Heart right ventricle (tissue), 16 donors: ENCODE data around the gene MDM1. TPM values are rescaled to one million over a fixed set of nuclear protein-coding genes. Genes with fewer than 3 reads are reported as not detected.
A peak's percentile ranks its signal among the peaks of the same experiment; 100 is the strongest.

ENCODE experiments used
- ATAC-seq, 8 donors: fragments of 200-7000 bp; cut with Tn5 transposase; one replicate each; pipeline ENCODE4 v1.9.1; 2020; ENCODE audit warnings: mild to moderate bottlenecking in 8 of 8, moderate library complexity in 8 of 8, moderate number of reproducible peaks in 1 of 8
- DNase-seq, 2 donors: peaks; one replicate each; pipeline ENCODE4 v3.0.0-alpha.2; 2020
- H3K27ac ChIP-seq, 10 donors: fragments of 200-600 bp; sonication (generic) in 2 of 10; one replicate each; pipeline versions ENCODE4 v1.5.0 to v1.8.0; 2020 to 2022; ENCODE audit warnings: mild to moderate bottlenecking in 3 of 10
- H3K27me3 ChIP-seq, 7 donors: fragments of 200-600 bp; one replicate each; pipeline ENCODE4 v1.8.0; 2021 to 2022; ENCODE audit warnings: mild to moderate bottlenecking in 2 of 7
- H3K36me3 ChIP-seq, 9 donors: fragments of 200-600 bp; sonication (generic) in 1 of 9; one replicate each; pipeline versions ENCODE4 v1.5.0 to v1.8.0; 2020 to 2022; ENCODE audit warnings: mild to moderate bottlenecking in 2 of 9
- H3K4me1 ChIP-seq, 9 donors: fragments of 200-600 bp; sonication (generic) in 1 of 9; one replicate each; pipeline versions ENCODE4 v1.5.0 to v1.8.0; 2020 to 2022; ENCODE audit warnings: mild to moderate bottlenecking in 4 of 9
- H3K4me3 ChIP-seq, 10 donors: fragments of 200-600 bp; sonication (generic) in 2 of 10; one replicate each; pipeline versions ENCODE4 v1.5.0 to v1.8.0; 2020 to 2022; ENCODE audit warnings: mild to moderate bottlenecking in 7 of 10, moderate library complexity in 2 of 10
- H3K9me3 ChIP-seq, 11 donors: fragments of 200-600 bp in 10 of 11; sonication (generic) in 2 of 11; one replicate each; pipeline versions ENCODE4 v1.5.0 to v1.8.0; 2013 to 2022; ENCODE audit warnings: mild to moderate bottlenecking in 2 of 11, control low read depth in 1 of 11, moderate library complexity in 1 of 11
- WGBS, 2 donors: extraction: QIAGEN DNeasy Blood & Tissue Kit; methylation state at CpG; one replicate each; pipeline ENCODE4 v1.1.7; 2013; ENCODE audit warnings: inconsistent platforms in 1 of 2; 5-methylcytosine and 5-hydroxymethylcytosine counted together
- intact Hi-C, 10 donors: fragments of 100-400 bp; cut with DNase I; formaldehyde crosslinking; loops; one replicate each; pipeline versions ENCODE4 v1.11.1 to v1.14.2; 2022
- polyA plus RNA-seq, 2 donors: library from polyadenylated mRNA; stranded (reverse); fragments of 200-250 nt; gene quantifications; one replicate each; pipeline ENCODE4 v1.2.3, GENCODE V29; 2013
- total RNA-seq, 10 donors: library from RNA; stranded (reverse); fragmentation: NEBNext Ultra II Directional in 3 of 10; extraction: Animal tissue kit (Norgen Biotek cat#: 25700) in 3 of 10; gene quantifications; one replicate each; pipeline versions ENCODE4 v1.2.1 to v1.2.4, GENCODE V29; 2021 to 2023
- TF ChIP-seq, protein P1 (sequence below), 9 donors: fragments of 200-600 bp; sonication (generic) in 2 of 9; IDR thresholded peaks; one replicate each; pipeline versions ENCODE4 v1.5.0 to v1.8.0; 2021 to 2022; ENCODE audit warnings: antibody characterized with exemption in 9 of 9, mild to moderate bottlenecking in 5 of 9, moderate library complexity in 1 of 9
- donor health status: Arrhythmogenic right ventricular cardiomyopathy.
- donor health status: ischemic (EF 13 %, LVEDD 7.1; RV severe dilation, severe dysfunction).
- donor health status: healthy with polysubstance abuse.
- donor health status: DM: no; HTN: yes; CAD: no.
- donor health status: DM: no; HTN: no; CAD: no.
- donor health status: ischemic (EF 25% LVEDD 6.9; RV normal size, moderate dysfunction).
- donor health status: ischemic (EF 25% LVEDD 5.7; RV mildly dilated, moderate dysfunction).
- donor health status: healthy.
- donor health status: DM: yes; HTN: yes; CAD: no.
- donor health status: Ischemic cardiomyopathy.
- donor health status: ischemic (EF 35%, LVEDD 5.7; RV mildly dilated, moderate dysfunction).
- donor health status: nonischemic (EF 11% LVEDD 7.7; RV severe dilation, severe dysfunction).
- donor health status: DM: yes; HTN: yes; CAD: no.
- donor health status: PGD.
- donor health status: ischemic (EF 29% LVEDD 5.4; RV normal size, mild dysfunction).
- donor health status: nonischemic (EF 23%, LVEDD 6.1; RV moderate dilation, normal function).

MDM1 gene
- total and polyA plus RNA-seq, 12 donors: 3.3 to 11.8 (median 6.2) TPM

DNA sequence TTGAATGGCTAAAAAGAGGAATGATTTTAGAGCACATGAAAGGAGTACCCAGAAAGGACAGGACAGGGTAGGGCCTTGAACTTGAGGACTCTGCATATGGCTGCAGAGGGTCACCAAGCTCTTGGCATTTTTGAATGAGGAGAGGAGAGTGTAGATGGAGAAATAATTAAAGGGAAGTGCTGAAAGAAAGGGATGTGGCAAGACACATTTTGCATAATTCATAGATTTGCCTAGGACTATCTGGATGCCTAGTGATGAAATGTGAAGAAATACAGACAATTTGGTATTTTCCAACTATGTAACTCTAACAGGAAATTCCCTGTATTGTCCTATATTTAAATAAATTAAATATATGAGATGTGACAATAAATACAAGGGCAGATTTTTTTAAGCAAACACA, 27.5 kb upstream of the MDM1 start:
- no peak for ATAC-seq
- no peak overlapping the region for H3K4me3 ChIP-seq
- TF ChIP-seq, protein P1, sequence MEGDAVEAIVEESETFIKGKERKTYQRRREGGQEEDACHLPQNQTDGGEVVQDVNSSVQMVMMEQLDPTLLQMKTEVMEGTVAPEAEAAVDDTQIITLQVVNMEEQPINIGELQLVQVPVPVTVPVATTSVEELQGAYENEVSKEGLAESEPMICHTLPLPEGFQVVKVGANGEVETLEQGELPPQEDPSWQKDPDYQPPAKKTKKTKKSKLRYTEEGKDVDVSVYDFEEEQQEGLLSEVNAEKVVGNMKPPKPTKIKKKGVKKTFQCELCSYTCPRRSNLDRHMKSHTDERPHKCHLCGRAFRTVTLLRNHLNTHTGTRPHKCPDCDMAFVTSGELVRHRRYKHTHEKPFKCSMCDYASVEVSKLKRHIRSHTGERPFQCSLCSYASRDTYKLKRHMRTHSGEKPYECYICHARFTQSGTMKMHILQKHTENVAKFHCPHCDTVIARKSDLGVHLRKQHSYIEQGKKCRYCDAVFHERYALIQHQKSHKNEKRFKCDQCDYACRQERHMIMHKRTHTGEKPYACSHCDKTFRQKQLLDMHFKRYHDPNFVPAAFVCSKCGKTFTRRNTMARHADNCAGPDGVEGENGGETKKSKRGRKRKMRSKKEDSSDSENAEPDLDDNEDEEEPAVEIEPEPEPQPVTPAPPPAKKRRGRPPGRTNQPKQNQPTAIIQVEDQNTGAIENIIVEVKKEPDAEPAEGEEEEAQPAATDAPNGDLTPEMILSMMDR (IDR thresholded peaks at IDR 0.05): no peak
- H3K36me3 ChIP-seq: no peaks in the 10 kb centered on the region
- no peak for DNase-seq
- intact Hi-C loops: loop anchor here (2.0 to 10.0 kb wide), 12 partner anchors 95 to 328 kb away; partner anchors contain the start of genes NUP107 (in 9 of the 10) and RAP1B (in 7 of the 10)
- peak overlapping the region in 1 of 10 donors; percentile 64 for H3K27ac ChIP-seq
- no peaks in the 10 kb centered on the region for H3K27me3 ChIP-seq
- H3K9me3 ChIP-seq: no peaks in the 10 kb centered on the region
- H3K4me1 ChIP-seq: peaks cover 0 to 40% (median 20%) of the 10 kb centered on the region in 9 donors

DNA sequence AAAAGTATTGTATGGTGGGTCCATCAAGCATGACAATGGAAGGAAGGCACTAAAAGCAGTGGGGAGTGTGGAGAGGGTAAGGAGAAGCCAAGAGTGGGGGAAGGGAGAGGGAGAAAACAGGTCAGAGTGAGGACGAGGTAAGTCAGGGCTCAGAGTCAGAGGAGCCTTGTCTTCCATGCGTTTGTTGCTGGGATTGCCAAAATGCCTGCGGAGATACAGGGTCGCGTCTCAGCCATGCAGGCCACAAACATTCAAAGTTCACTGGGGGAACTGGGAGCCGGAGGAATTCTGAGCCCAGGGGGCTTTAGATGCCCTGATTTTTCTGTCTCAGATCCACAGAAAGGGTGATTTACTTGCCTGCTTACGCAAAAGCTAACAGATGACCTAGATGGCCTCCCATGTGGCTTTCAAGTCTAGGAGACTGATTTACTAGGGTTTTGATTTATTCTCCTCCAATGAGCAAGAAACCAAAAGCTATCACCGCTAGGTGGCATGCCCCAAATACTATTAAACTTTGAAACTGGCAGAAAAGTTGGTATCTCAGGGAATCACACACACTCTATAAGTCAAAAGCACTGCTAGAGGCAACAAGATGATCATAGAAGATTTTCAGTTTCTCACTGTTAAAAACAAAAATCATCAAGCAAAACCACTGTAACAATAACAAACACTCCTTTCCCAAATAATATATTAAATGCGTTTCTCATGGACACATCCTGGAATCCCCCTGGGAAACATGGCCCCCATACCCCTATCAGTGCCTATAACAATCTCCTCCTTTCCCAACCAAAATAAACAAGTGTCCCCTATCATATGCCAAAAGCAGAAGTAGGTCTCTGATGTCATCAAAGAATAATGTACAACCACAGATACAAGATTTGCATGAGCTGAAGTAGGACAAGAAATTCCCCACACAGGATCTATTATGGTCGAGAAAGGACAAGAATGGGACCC, 26.6 kb upstream of the MDM1 start:
- DNase-seq: peak in 1 of 2 donors; percentile 79
- peak; percentile 65 to 92 (median 87) for ATAC-seq
- no peaks in the 10 kb centered on the region for H3K9me3 ChIP-seq
- peak overlapping the region in 1 of 10 donors; percentile 64 for H3K27ac ChIP-seq
- H3K36me3 ChIP-seq: no peaks in the 10 kb centered on the region
- no peaks in the 10 kb centered on the region for H3K27me3 ChIP-seq
- TF ChIP-seq, protein P1 (IDR thresholded peaks at IDR 0.05): peak; percentile 56 to 78 (median 74)
- intact Hi-C loops: loop anchor here (2.0 to 10.0 kb wide), 7 partner anchors 252 to 328 kb away; partner anchors contain the start of genes NUP107 (in 7 of the 10) and RAP1B (in 3 of the 10)
- no peak overlapping the region for H3K4me3 ChIP-seq
- 44% methylated on average over 10 of the region's 10 CpGs for WGBS, 2 donors
- H3K4me1 ChIP-seq: peaks cover 0 to 31% (median 13%) of the 10 kb centered on the region in 9 donors

DNA sequence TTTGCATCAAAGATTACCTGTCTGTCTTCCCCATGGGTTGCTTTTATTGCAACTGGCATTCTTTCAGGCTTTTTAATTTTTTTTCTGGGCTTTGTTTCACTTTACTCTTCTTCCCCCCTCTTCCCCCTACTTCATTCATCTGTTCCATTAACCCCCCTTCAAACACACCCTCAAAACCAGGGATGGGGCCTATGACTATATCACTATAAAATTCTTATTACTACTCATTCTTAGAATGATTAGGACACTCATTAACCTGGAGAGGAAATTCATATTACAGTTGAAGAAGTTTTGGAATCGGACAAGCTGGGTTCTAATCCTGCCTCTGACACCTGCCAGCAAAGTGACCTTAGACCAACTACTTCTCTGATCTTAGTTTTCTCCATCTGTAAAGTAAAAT, 24.8 kb upstream of the MDM1 start:
- H3K27ac ChIP-seq: no peak overlapping the region
- intact Hi-C loops: loop anchor here in 8 of 10 donors (5.0 to 10.0 kb wide), 5 partner anchors 258 to 330 kb away; partner anchors contain the start of genes NUP107 (in 4 of the 8) and RAP1B (in 2 of the 8)
- DNase-seq (no peak), ATAC-seq (no peak)
- no peak overlapping the region for H3K4me3 ChIP-seq
- no peaks in the 10 kb centered on the region for H3K27me3 ChIP-seq
- WGBS, 2 donors: 87 to 92% methylated on average over 1 of the region's 1 CpG
- peaks cover 0 to 25% (median 9%) of the 10 kb centered on the region in 9 donors for H3K4me1 ChIP-seq
- TF ChIP-seq, protein P1 (IDR thresholded peaks at IDR 0.05): no peak
- H3K36me3 ChIP-seq: no peaks in the 10 kb centered on the region
- no peaks in the 10 kb centered on the region for H3K9me3 ChIP-seq

DNA sequence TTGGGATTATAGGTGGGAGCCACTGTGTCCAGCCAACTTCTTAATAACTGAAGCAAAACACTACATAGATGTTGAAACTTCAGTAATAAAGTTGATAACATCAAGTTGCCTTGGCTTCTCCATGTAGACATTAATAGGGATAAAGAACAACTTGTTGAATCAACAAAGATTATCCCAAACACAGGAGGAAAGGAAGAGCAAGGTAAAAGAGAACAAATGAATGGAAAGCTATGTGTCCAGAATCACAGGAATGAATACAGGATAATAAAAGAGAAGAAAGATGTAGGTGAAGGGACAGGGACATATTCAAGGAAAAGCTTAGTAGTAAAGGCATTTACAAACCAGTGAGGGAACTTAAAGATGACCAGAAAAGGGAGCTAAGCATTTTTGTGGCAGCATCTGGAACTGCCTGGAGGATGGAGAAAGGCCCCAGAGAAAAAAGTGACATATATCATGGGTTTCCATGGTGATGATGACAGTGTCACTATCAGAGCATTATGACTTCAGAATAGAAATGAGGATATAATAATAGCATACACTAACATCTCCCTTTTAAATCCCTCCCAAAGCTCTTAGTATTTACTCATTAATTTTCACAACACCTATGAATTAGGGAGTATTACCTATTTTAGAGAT, 24.0 kb upstream of the MDM1 start:
- DNase-seq (no peak), ATAC-seq (no peak)
- no peak overlapping the region for H3K27ac ChIP-seq
- no peak overlapping the region for H3K4me3 ChIP-seq
- TF ChIP-seq, protein P1 (IDR thresholded peaks at IDR 0.05): no peak
- intact Hi-C loops: loop anchor here in 8 of 10 donors (5.0 to 10.0 kb wide), 5 partner anchors 259 to 331 kb away; partner anchors contain the start of genes NUP107 (in 4 of the 8) and RAP1B (in 2 of the 8)
- H3K4me1 ChIP-seq: peaks cover 0 to 25% (median 9%) of the 10 kb centered on the region in 9 donors
- H3K9me3 ChIP-seq: no peaks in the 10 kb centered on the region
- H3K27me3 ChIP-seq: no peaks in the 10 kb centered on the region
- H3K36me3 ChIP-seq: no peaks in the 10 kb centered on the region
